NCI-H1417 (cell line): ENCODE data around the gene PDE3B.
"Not testable (repeated sequence)": the region's sequence is repeated elsewhere in the genome, so short reads cannot be mapped to it uniquely, and the experiment has no call there.

ENCODE experiments used
- DNase-seq, 3 experiments: peaks; one replicate each; lab custom pipeline; 2025; lab: John Stamatoyannopoulos, UW

The PDE3B gene

GRCh38 chr11:14643697-14644225 lies at the start of gene PDE3B:
TSS of gene PDE3B (plus strand) at chr11:14643804. CDS start at chr11:14644076, 272 bp downstream.
- peak; percentile 84 to 88 (median 86) for DNase-seq

DNA sequence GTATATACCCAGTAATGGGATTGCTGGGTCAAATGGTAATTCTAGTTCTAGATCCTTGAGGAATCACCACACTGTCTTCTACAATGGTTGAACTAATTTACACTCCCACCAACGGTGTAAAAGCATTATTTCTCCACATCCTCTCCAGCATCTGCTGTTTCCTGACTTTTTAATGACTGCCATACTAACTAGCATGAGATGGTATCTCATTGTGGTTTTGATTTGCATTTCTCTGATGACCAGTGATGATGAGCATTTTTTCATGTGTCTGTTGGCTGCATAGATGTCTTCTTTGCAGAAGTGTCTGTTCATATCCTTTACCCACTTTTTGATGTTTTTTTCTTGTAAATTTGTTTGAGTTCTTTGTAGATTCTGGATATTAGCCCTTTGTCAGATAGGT lies 48.3 kb upstream of the PDE3B start:
- not testable (repeated sequence) for DNase-seq

GRCh38 chr11:14607713-14608112 lies 35.9 kb upstream of the PDE3B start:
- no peak for DNase-seq

- DNase-seq: no peak
Observed at GRCh38 chr11:14609902-14610301, 33.7 kb upstream of the PDE3B start.

- DNase-seq: no peak
Observed at GRCh38 chr11:14611939-14612338, 31.7 kb upstream of the PDE3B start.

GRCh38 chr11:14612694-14613093 lies 30.9 kb upstream of the PDE3B start:
- DNase-seq: no peak

DNA sequence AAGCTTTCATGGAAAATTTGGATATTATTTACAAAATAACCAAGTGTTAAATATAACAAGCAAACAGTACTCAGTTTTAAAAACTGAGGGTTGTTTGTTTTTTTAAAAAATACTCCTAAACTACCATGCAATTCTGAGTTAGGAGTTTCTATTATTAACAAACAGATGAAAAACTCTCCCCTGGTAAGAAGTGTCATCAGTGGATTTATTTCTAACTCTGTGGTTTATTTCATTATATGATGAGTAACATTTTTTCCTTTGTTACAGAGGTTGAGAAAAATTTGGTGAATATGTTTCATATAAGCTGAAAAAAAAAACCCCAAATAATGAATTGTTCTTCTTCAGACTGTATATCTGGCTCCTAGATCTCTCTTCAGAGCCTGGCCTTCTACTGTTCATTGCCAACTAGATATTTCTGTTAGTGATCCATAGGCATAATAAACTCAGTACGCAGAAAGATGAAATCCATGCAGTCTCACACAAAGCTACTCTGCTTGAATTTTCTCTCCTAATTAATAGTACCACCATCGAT lies 29.4 kb upstream of the PDE3B start:
- no peak for DNase-seq

DNA sequence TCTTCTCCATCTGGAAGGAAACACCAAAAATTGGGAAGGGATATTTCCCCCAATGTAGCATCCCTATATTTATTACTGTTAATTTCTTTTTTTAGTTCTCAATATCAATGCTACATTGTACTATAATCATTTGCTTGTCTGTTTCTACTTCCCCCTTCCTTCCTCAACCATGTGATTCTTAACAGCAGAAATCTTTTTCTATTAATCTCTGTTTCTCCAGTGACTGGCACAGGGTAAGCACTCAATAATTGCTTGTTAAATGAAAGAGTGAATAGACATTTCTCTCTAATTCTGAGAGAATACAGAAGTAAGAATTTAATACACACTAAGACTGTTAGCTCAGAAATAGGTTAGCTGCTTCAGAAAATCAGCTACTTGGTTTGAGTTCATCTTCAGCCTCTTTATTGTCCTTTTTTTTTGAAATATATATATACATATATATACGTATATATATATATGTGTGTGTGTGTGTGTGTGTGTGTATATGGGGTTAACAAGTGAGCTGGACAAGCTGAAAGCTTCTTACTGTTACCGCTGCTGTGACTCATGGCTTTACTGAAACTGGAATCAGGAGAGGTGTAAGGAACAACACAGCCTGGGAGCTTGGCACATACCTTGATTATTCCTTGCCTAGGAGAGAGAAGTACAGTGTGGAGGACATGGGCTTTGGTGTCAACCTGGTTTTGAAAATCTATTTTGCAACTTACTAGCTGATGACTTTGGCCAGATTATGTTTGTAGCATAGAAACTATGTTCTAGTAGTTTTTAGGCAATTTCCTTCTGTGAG lies 26.2 kb upstream of the PDE3B start:
- DNase-seq: no peak

DNA sequence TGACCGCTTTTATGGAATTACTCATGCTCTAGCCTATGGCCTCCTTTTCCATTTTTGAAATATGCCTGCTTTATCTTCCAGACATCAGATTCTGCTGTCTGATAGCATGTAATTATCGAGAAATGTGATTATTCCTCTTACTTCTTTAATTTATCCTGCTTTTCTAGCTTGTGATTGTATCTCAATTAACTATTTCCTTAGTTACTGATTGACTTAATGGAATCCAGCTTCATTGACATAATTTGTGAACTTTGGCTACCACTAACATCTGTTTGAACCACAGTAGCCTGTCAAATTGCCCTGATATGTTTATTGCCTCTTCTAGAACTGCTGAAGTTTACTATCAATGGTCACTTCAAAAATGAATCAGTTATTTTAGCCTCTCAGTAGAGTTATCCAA lies 25.5 kb upstream of the PDE3B start:
- no peak for DNase-seq

- DNase-seq: no peak
Observed at GRCh38 chr11:14619603-14620531, 23.7 kb upstream of the PDE3B start.

DNA sequence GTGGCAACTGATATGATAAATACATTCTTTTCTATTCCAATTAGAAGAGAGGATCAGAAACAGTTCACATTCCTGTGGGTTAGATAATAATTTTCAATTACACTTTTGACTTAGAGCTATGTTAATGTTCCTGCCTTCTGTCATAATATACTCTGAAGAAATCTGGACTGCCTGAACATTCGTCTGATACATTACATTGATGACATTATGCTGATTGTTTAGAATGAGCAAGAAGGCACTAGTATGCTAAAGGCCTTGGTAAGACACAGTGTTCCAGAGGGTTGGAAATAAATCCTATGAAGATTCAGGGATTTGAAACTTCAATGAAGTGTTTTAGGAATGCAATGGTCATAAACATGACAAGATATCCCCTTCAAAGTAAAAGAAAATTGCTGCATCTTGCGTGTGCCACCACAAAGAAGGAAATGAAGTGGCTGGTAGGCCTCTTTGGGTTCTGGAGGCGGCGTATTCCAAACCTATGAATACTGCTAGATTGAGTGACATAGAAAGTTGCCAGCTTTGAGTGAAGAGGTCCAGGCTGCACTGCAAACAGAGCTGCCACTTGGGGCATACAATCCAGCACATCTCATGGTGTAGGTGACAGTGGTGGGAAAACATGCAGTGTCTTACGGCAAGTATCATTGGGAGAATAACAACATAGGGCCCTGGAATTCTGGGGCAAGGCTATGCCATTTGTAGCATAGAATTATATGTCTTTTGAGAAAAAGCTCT lies 21.2 kb upstream of the PDE3B start:
- DNase-seq: no peak

DNA sequence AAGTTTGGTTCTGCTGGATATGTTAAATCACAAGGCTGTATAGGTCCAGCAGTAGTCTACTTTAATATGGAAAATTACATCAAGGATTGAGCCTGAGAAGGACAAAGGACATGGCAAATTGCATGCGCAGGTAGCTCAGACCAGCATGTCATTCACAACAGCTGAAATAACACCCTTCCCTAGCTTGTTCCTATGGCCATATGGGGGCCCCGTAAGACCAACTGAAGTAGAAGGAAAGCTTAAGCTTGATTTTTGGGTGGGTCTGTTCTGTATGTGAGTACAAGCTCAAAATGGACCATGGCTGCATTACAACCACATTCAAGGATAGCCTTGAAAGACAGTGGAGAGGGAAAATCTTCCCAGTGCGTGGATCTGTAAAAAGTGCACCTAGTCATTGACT lies 20.6 kb upstream of the PDE3B start:
- DNase-seq: no peak

GRCh38 chr11:14625586-14626205 lies 17.9 kb upstream of the PDE3B start:
- DNase-seq: no peak

DNA sequence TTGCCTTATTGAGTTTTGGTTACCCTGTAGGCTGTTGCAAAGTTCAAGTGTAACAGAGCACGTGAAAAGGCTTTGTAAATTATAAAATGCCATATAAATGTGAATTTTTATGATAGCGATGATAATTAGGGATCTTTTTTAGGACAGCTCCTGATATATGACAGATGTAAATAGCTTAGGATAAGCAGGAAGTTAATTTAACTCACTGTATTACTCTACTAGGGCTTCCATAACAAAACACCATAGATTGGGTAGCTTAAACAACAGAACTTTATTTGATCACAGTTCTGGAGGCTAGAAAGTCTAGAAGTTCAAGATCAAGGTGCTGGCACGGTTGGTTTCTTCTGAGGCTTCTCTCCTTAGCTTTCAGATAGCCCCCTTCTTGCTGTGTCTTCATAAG lies 17.0 kb upstream of the PDE3B start:
- DNase-seq: no peak

- DNase-seq: not testable (repeated sequence)
Observed at GRCh38 chr11:14633506-14634224, 9.9 kb upstream of the PDE3B start.

GRCh38 chr11:14634813-14635212 lies 8.8 kb upstream of the PDE3B start:
- no peak for DNase-seq

- no peak for DNase-seq
Observed at GRCh38 chr11:14635546-14635945, 8.1 kb upstream of the PDE3B start.

DNA sequence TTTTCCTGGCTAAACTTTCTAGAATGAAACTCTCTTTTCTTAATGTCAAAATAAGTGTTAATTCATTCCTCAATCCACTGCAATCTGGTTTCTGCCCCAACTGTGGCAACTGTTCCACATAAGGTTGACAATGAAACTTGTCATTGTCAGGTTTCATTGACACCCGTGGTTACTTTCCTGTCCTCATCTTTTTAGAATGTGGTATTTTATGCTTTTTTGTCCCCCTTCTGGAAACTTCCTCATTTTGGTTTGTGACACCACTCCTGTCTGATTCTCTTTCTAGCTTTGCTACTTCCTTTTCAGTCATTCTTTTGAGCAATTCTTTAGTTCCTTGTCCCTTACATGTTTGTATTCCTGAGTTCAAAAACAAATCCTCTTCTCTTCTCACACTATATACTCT lies 7.5 kb upstream of the PDE3B start:
- DNase-seq: no peak

- no peak for DNase-seq
Observed at GRCh38 chr11:14637868-14638409, 5.7 kb upstream of the PDE3B start.

GRCh38 chr11:14638561-14638960 lies 5.0 kb upstream of the PDE3B start:
- DNase-seq: no peak
